WTC11 (cell line): ENCODE measurements around the gene CACHD1. TPM values are rescaled to one million over a fixed set of nuclear protein-coding genes. Genes with fewer than 3 reads are reported as not detected.

ENCODE experiments used
- ATAC-seq: fragments of 200-7000 bp; cut with Tn5 transposase; 2 replicates; pipeline ENCODE4 v1.10.0; 2021; ENCODE audit warnings: mild to moderate bottlenecking, moderate library complexity
- CTCF ChIA-PET: fragments of 300-600 bp; sonication (Branson Sonifier 250); formaldehyde crosslinking; loops from one replicate; lab custom pipeline; 2021; ENCODE audit warnings: antibody characterized with exemption; lab: Charles Lee
- POLR2A ChIA-PET: fragments of 350-600 bp; sonication (Branson Sonifier 250); formaldehyde crosslinking; loops from one replicate; lab custom pipeline; 2021; ENCODE audit warnings: antibody characterized with exemption; lab: Charles Lee
- DNase-seq: peaks from one replicate; pipeline ENCODE4 v3.0.0; 2021; ENCODE audit warnings: low spot score
- H3K27ac Mint-ChIP-seq: 2 replicates; pipeline ENCODE4 v1.8.0; 2021; ENCODE audit warnings: mixed read lengths
- H3K27me3 Mint-ChIP-seq: 2 replicates; pipeline ENCODE4 v1.8.0; 2021; ENCODE audit warnings: low read depth, mild to moderate bottlenecking, moderate library complexity, mixed read lengths
- H3K36me3 Mint-ChIP-seq: 2 replicates; pipeline ENCODE4 v1.8.0; 2021; ENCODE audit warnings: mixed read lengths
- H3K4me1 Mint-ChIP-seq: 2 replicates; pipeline ENCODE4 v1.8.0; 2022; ENCODE audit warnings: mixed read lengths
- H3K4me3 Mint-ChIP-seq: 2 replicates; pipeline ENCODE4 v1.8.0; 2021; ENCODE audit warnings: mild to moderate bottlenecking, moderate library complexity, mixed read lengths
- H3K9me3 Mint-ChIP-seq: 2 replicates; pipeline ENCODE4 v1.8.0; 2021; ENCODE audit warnings: mixed read lengths
- ATF2 ChIP-seq: sonication (generic); formaldehyde crosslinking; IDR thresholded peaks from 2 replicates; pipeline ENCODE4 v1.8.1; 2022; ENCODE audit warnings: low read depth, missing genetic modification reagents, borderline replicate concordance
- ATF6 ChIP-seq: sonication (generic); formaldehyde crosslinking; IDR thresholded peaks from 2 replicates; pipeline ENCODE4 v1.8.1; 2023; ENCODE audit warnings: mild to moderate bottlenecking, missing genetic modification reagents
- CBFB ChIP-seq: sonication (generic); formaldehyde crosslinking; IDR thresholded peaks from 2 replicates; pipeline ENCODE4 v1.8.1; 2022; ENCODE audit warnings: mild to moderate bottlenecking, low read depth, missing genetic modification reagents
- CREM ChIP-seq: sonication (generic); formaldehyde crosslinking; IDR thresholded peaks from 2 replicates; pipeline ENCODE4 v1.8.1; 2022; ENCODE audit warnings: mild to moderate bottlenecking, missing genetic modification reagents, moderate library complexity
- EMX1 ChIP-seq: fragments of 250-450 bp; sonication (Bioruptor Pico); IDR thresholded peaks from 2 replicates; pipeline ENCODE4 v1.8.0; 2021; ENCODE audit warnings: mild to moderate bottlenecking
- ERG ChIP-seq: fragments of 250-450 bp; sonication (Bioruptor Pico); IDR thresholded peaks from 2 replicates; pipeline ENCODE4 v1.8.0; 2021; ENCODE audit warnings: mild to moderate bottlenecking
- FOXP1 ChIP-seq: sonication (generic); formaldehyde crosslinking; IDR thresholded peaks from 2 replicates; pipeline ENCODE4 v1.8.0; 2022; ENCODE audit warnings: missing genetic modification reagents, mild to moderate bottlenecking, moderate library complexity, borderline replicate concordance
- MYBL2 ChIP-seq: sonication (generic); formaldehyde crosslinking; IDR thresholded peaks from 2 replicates; pipeline ENCODE4 v1.8.1; 2023; ENCODE audit warnings: mild to moderate bottlenecking, moderate library complexity, missing genetic modification reagents
- NR3C1 ChIP-seq: sonication (generic); formaldehyde crosslinking; conservative IDR thresholded peaks from 2 replicates; pipeline ENCODE4 v1.8.1; 2023; ENCODE audit warnings: low read depth, mild to moderate bottlenecking, missing genetic modification reagents
- TEAD4 ChIP-seq: sonication (generic); formaldehyde crosslinking; IDR thresholded peaks from 2 replicates; pipeline ENCODE4 v1.8.0; 2022; ENCODE audit warnings: mild to moderate bottlenecking, missing genetic modification reagents
- TP53 ChIP-seq: sonication (generic); formaldehyde crosslinking; IDR thresholded peaks from 2 replicates; pipeline ENCODE4 v1.8.1; 2023; ENCODE audit warnings: mild to moderate bottlenecking, missing genetic modification reagents
- USF2 ChIP-seq: sonication (generic); formaldehyde crosslinking; IDR thresholded peaks from 2 replicates; pipeline ENCODE4 v1.8.1; 2023; ENCODE audit warnings: mild to moderate bottlenecking, missing genetic modification reagents, moderate library complexity
- ZBTB21 ChIP-seq: sonication (generic); formaldehyde crosslinking; IDR thresholded peaks from 2 replicates; pipeline ENCODE4 v1.8.1; 2023; ENCODE audit warnings: mild to moderate bottlenecking, missing genetic modification reagents, borderline replicate concordance
- ZNF219 ChIP-seq: sonication (generic); formaldehyde crosslinking; IDR thresholded peaks from 2 replicates; pipeline ENCODE4 v1.8.0; 2023; ENCODE audit warnings: missing genetic modification reagents, mild to moderate bottlenecking, borderline replicate concordance
- ZNF423 ChIP-seq: fragments of 250-450 bp; sonication (Bioruptor Pico); IDR thresholded peaks from 2 replicates; pipeline ENCODE4 v2.1.2; 2022; ENCODE audit warnings: mild to moderate bottlenecking, moderate library complexity
- total RNA-seq: library from RNA; stranded (reverse); gene quantifications from 3 replicates; pipeline ENCODE4 v1.2.3, GENCODE V29; 2021
- TF ChIP-seq, protein P1 (sequence below): sonication (generic); formaldehyde crosslinking; IDR thresholded peaks from 2 replicates; pipeline ENCODE4 v1.8.1; 2022; ENCODE audit warnings: missing genetic modification reagents, borderline replicate concordance
- TF ChIP-seq, protein P2 (sequence below): fragments of 250-450 bp; sonication (Bioruptor Pico); conservative IDR thresholded peaks from 2 replicates; pipeline ENCODE4 v1.9.0; 2021; ENCODE audit warnings: mild to moderate bottlenecking
- TF ChIP-seq, protein P3 (sequence below): sonication (generic); formaldehyde crosslinking; IDR thresholded peaks from 2 replicates; pipeline ENCODE4 v1.8.0; 2023; ENCODE audit warnings: mild to moderate bottlenecking, missing genetic modification reagents
- TF ChIP-seq, protein P4 (sequence below): sonication (generic); formaldehyde crosslinking; IDR thresholded peaks from 2 replicates; pipeline ENCODE4 v1.8.1; 2023; ENCODE audit warnings: mild to moderate bottlenecking, missing genetic modification reagents, moderate library complexity
- TF ChIP-seq, protein P5 (sequence below): sonication (generic); formaldehyde crosslinking; conservative IDR thresholded peaks from 2 replicates; pipeline ENCODE4 v1.8.1; 2022; ENCODE audit warnings: mild to moderate bottlenecking, missing genetic modification reagents

The CACHD1 gene
- total RNA-seq, 1 experiment from 2014 or later: 26.3 TPM

DNA sequence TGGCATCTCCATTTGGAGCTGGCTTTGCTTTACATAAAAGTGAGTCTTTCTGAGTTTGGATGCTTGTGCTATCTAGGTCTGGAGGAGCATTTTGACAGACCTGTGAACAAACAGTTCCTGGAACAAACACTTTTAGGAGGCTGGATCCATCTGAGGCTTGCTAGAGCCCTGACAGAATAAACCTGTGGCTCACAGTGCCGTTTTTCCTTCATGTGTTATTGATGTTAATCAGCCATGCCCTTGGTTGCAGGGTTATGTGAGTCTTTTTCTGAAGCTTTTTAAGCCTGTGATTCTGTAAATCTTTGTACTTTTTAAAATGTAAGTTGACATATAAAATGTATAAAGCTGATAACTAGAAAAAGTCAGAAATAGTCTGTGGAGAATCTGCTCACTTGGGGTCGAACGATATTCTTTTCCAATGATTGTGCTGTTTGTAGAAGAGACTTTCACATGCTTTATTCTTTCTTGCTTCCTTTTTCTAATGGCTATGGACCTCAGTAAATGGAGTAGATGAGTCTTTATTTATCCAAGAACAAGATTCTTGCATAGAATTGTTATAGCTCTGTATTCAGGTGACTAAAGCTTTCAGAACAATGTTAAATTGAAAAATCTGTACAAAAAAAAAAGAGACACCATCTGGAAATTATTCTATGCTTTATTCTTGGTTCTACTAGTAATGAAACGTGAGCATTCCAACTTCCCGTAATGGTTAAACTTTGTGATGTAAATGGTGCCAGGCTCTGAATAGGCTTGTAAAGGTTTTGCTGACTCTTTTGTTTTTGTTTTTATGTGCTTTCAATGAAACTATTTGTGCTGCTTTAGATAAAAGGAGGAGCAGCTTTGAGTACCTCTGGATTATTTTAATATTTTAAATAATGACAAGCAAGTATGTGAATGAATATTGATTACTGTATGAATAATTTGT lies 53.7 kb downstream of the CACHD1 start:
- POLR2A ChIA-PET: no interaction called here
- no peaks in the 10 kb centered on the region for H3K27me3 Mint-ChIP-seq
- H3K4me1 Mint-ChIP-seq: peaks cover 89% of the 10 kb centered on the region
- TF ChIP-seq TP53 (CRISPR knock-in tag) (no peak), ZBTB21 (CRISPR knock-in tag) (no peak), USF2 (no peak), NR3C1 (no peak), MYBL2 (CRISPR knock-in tag) (no peak)
- TF ChIP-seq, protein P1, sequence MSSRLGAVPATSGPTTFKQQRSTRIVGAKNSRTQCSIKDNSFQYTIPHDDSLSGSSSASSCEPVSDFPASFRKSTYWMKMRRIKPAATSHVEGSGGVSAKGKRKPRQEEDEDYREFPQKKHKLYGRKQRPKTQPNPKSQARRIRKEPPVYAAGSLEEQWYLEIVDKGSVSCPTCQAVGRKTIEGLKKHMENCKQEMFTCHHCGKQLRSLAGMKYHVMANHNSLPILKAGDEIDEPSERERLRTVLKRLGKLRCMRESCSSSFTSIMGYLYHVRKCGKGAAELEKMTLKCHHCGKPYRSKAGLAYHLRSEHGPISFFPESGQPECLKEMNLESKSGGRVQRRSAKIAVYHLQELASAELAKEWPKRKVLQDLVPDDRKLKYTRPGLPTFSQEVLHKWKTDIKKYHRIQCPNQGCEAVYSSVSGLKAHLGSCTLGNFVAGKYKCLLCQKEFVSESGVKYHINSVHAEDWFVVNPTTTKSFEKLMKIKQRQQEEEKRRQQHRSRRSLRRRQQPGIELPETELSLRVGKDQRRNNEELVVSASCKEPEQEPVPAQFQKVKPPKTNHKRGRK (CRISPR knock-in tag): no peak
- ATAC-seq (peak; percentile 46), DNase-seq (no peak)
- H3K9me3 Mint-ChIP-seq: no peaks in the 10 kb centered on the region
- peak overlapping the region; percentile 1; the same call in 1 of the 2 replicates for H3K4me3 Mint-ChIP-seq
- CTCF ChIA-PET: no interaction called here
- H3K36me3 Mint-ChIP-seq: no peaks in the 10 kb centered on the region
- H3K27ac Mint-ChIP-seq: peak overlapping the region; percentile 71

DNA sequence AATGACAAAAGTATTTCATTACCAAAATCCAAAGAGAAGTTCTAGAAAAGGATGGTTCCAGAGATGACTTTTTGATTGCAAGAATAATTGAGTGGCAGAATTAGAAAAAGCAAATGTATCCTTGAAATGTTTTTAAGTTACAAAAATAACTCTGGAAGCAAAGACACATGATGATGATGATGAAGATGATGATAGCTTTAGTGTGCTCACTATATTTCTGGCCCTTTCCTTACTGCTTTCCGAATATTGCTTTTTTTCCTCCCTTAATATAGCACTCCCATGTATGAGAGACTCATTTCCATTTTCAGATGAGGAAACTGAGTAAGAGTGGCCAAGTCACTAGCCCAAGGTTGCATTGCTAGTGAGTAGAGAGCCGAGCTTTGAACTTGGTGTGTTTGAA lies 54.7 kb downstream of the CACHD1 start:
- DNase-seq: no peak
- peaks cover 88% of the 10 kb centered on the region for H3K4me1 Mint-ChIP-seq
- no peaks in the 10 kb centered on the region for H3K36me3 Mint-ChIP-seq
- no peak overlapping the region for H3K4me3 Mint-ChIP-seq
- no peaks in the 10 kb centered on the region for H3K27me3 Mint-ChIP-seq
- H3K9me3 Mint-ChIP-seq: no peaks in the 10 kb centered on the region
- peak overlapping the region; percentile 47 for H3K27ac Mint-ChIP-seq
- ATAC-seq: no peak
- ChIA-PET CTCF (no interaction called here), POLR2A (no interaction called here)
- TF ChIP-seq, protein P2, sequence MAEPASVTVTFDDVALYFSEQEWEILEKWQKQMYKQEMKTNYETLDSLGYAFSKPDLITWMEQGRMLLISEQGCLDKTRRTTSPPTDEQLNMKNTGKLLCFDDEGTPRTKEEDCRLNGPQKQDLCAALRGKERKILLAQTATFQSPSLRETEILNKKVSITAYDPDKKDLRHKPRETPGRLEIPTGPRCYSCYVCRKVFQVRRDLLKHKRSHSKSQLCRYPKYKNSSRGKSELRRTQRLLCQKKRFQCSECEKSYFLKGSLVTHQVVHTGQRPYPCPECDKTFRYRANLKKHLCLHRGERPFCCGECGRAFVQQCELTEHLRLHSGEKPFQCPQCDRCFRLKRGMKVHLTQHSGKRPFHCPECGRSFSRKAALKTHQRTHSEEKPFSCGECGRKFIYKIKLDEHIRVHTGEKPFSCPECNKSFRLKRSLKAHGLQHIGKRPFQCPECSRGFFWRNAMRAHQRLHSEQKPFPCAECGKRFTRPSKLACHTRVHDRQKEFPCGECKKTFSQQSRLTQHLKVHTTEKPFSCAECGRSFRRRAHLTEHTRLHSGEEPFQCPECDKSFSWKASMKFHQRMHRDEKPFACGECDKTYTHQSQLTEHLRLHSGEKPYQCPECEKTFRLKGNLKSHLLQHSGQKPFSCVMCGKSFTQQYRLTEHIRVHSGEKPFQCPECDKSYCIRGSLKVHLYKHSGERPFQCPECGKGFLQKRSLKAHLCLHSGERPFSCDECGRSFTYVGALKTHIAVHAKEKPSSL (CRISPR knock-in tag): no peak
- TF ChIP-seq ERG (CRISPR knock-in tag) (no peak), NR3C1 (no peak), ATF6 (CRISPR knock-in tag) (no peak), TEAD4 (CRISPR knock-in tag) (no peak), CREM (CRISPR knock-in tag) (no peak), CBFB (CRISPR knock-in tag) (no peak), ZNF219 (CRISPR knock-in tag) (no peak), FOXP1 (CRISPR knock-in tag) (no peak), ZNF423 (CRISPR knock-in tag) (no peak), EMX1 (CRISPR knock-in tag) (no peak), ATF2 (CRISPR knock-in tag) (no peak)
- TF ChIP-seq, protein P3, sequence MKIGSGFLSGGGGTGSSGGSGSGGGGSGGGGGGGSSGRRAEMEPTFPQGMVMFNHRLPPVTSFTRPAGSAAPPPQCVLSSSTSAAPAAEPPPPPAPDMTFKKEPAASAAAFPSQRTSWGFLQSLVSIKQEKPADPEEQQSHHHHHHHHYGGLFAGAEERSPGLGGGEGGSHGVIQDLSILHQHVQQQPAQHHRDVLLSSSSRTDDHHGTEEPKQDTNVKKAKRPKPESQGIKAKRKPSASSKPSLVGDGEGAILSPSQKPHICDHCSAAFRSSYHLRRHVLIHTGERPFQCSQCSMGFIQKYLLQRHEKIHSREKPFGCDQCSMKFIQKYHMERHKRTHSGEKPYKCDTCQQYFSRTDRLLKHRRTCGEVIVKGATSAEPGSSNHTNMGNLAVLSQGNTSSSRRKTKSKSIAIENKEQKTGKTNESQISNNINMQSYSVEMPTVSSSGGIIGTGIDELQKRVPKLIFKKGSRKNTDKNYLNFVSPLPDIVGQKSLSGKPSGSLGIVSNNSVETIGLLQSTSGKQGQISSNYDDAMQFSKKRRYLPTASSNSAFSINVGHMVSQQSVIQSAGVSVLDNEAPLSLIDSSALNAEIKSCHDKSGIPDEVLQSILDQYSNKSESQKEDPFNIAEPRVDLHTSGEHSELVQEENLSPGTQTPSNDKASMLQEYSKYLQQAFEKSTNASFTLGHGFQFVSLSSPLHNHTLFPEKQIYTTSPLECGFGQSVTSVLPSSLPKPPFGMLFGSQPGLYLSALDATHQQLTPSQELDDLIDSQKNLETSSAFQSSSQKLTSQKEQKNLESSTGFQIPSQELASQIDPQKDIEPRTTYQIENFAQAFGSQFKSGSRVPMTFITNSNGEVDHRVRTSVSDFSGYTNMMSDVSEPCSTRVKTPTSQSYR (CRISPR knock-in tag): no peak
- TF ChIP-seq, protein P4, sequence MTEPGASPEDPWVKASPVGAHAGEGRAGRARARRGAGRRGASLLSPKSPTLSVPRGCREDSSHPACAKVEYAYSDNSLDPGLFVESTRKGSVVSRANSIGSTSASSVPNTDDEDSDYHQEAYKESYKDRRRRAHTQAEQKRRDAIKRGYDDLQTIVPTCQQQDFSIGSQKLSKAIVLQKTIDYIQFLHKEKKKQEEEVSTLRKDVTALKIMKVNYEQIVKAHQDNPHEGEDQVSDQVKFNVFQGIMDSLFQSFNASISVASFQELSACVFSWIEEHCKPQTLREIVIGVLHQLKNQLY: no peak
- TF ChIP-seq, protein P5, sequence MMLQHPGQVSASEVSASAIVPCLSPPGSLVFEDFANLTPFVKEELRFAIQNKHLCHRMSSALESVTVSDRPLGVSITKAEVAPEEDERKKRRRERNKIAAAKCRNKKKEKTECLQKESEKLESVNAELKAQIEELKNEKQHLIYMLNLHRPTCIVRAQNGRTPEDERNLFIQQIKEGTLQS (CRISPR knock-in tag): no peak
